Parathyroid adenoma (tissue), 2 donors: Measurements from ENCODE around the gene DDX1.

Source experiments
- H2AFZ ChIP-seq: fragments of 300-600 bp; sonication (generic); one replicate; pipeline ENCODE4 v1.7.0; 2017; ENCODE audit warnings: antibody characterized with exemption, mild to moderate bottlenecking
- H3K27ac ChIP-seq: fragments of 300-600 bp; sonication (generic); one replicate; pipeline ENCODE4 v1.7.0; 2017
- H3K27me3 ChIP-seq: fragments of 300-600 bp; sonication (generic); one replicate; pipeline ENCODE4 v1.7.0; 2017; ENCODE audit warnings: low read length; ENCODE audit not compliant: control insufficient read depth, insufficient read depth
- H3K36me3 ChIP-seq: fragments of 300-600 bp; sonication (generic); one replicate; pipeline ENCODE4 v1.7.0; 2017; ENCODE audit warnings: low read length; ENCODE audit not compliant: control insufficient read depth, insufficient read depth
- H3K4me1 ChIP-seq: fragments of 300-600 bp; sonication (generic); one replicate; pipeline ENCODE4 v1.7.0; 2017; ENCODE audit warnings: control low read depth
- H3K4me2 ChIP-seq: fragments of 300-600 bp; sonication (generic); one replicate; pipeline ENCODE4 v1.7.0; 2017; ENCODE audit warnings: low read length
- H3K4me3 ChIP-seq: fragments of 300-600 bp; sonication (generic); one replicate; pipeline ENCODE4 v1.7.0; 2017; ENCODE audit warnings: low read depth, low read length
- H3K79me2 ChIP-seq: fragments of 300-600 bp; sonication (generic); one replicate; pipeline ENCODE4 v1.7.0; 2017; ENCODE audit warnings: control low read depth
- H3K9ac ChIP-seq: fragments of 300-600 bp; sonication (generic); one replicate; pipeline ENCODE4 v1.7.0; 2017; ENCODE audit warnings: mild to moderate bottlenecking
- H3K9me3 ChIP-seq: fragments of 300-600 bp; sonication (generic); one replicate; pipeline ENCODE4 v1.7.0; 2017; ENCODE audit warnings: low read length; ENCODE audit not compliant: control insufficient read depth
- TF ChIP-seq, protein P1 (sequence below): fragments of 300-600 bp; sonication (generic); IDR thresholded peaks from one replicate; pipeline ENCODE4 v1.7.0; 2017; ENCODE audit warnings: antibody characterized with exemption, mild to moderate bottlenecking
- donor health status: primary hyperparathyroidism.

The DDX1 gene

DNA sequence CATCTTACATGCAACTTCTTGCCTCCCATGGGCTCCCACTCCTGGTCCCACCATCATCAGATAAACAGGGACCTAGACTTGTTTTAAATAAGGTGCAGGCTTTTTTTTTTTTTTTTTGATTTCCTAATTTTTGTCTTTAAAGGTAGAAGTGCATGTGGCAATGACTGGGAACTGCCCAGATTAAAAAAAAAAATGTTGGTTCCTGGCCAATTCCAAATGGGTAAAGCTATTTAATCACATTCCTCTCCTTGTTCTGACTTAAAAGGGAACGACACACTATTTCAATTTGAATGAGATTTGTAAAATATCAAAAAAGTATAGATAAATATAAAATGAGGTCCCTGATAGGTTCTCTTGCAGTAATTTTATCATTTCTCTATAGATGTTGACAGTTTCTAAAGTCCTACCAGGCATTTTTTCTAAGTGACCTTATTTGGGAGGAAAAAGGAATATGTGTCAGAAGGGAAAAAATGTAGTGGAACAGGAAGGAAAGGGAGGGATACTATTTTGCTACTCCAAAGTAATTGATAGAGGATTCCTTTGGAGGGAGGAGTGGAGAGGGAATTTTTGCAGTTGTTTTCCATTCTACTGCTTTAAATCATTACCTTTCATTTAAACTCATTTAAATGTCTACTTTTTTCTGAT lies 43.3 kb downstream of the DDX1 start:
- H3K4me2 ChIP-seq = no peak overlapping the region
- H3K4me3 ChIP-seq = no peak overlapping the region
- TF ChIP-seq, protein P1, sequence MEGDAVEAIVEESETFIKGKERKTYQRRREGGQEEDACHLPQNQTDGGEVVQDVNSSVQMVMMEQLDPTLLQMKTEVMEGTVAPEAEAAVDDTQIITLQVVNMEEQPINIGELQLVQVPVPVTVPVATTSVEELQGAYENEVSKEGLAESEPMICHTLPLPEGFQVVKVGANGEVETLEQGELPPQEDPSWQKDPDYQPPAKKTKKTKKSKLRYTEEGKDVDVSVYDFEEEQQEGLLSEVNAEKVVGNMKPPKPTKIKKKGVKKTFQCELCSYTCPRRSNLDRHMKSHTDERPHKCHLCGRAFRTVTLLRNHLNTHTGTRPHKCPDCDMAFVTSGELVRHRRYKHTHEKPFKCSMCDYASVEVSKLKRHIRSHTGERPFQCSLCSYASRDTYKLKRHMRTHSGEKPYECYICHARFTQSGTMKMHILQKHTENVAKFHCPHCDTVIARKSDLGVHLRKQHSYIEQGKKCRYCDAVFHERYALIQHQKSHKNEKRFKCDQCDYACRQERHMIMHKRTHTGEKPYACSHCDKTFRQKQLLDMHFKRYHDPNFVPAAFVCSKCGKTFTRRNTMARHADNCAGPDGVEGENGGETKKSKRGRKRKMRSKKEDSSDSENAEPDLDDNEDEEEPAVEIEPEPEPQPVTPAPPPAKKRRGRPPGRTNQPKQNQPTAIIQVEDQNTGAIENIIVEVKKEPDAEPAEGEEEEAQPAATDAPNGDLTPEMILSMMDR = no peak
- H3K36me3 ChIP-seq = no peaks in the 10 kb centered on the region
- H3K79me2 ChIP-seq = no peaks in the 10 kb centered on the region
- H3K9me3 ChIP-seq = no peaks in the 10 kb centered on the region
- no peak overlapping the region for H3K27ac ChIP-seq
- no peak overlapping the region for H2AFZ ChIP-seq
- H3K27me3 ChIP-seq = no peaks in the 10 kb centered on the region
- H3K9ac ChIP-seq = no peak overlapping the region
- no peaks in the 10 kb centered on the region for H3K4me1 ChIP-seq

DNA sequence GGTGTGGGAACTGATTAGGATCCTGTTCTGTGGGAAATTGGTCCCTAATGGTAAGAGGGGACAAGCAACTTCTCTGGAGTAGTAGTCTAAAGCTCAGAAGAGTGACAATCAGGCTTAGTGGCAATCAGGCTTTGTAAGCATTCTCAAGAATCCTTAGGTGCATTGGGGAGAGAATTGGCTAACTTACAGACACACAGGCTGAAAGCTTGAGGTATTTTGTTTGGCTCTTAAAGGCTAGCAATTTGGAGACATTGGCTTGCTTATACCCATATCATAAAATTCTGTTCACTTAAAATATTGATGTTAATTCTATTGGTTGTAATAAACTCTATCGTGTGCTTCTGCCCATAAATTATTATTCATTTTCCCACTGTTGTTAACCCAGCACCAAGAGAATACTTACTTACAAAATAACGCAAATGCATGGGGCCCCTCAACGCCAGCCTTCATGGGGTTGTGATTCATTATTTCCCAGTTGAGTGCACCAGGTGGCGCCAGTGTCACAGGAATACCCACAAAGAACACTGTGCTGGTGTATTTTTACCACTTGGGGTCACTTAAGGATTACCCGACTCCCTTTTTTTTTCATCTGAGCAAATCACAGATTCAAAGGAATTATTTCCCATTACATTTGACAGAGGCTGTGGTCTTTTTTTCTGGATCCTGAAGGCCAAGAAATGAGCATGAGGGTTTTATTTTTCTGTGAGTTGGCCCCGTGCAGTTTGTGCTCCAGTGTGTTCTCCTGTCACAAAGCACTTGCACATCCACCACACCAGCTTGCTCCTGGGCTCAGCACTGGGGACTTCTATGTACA lies 45.5 kb downstream of the DDX1 start:
- Histone ChIP-seq H3K9ac (no peak overlapping the region), H3K79me2 (no peaks in the 10 kb centered on the region), H3K27me3 (no peaks in the 10 kb centered on the region), H3K9me3 (no peaks in the 10 kb centered on the region), H2AFZ (no peak overlapping the region), H3K4me2 (no peak overlapping the region), H3K4me3 (no peak overlapping the region), H3K4me1 (no peaks in the 10 kb centered on the region), H3K36me3 (no peaks in the 10 kb centered on the region), H3K27ac (no peak overlapping the region)
- TF ChIP-seq, protein P1 = peak; percentile 87

DNA sequence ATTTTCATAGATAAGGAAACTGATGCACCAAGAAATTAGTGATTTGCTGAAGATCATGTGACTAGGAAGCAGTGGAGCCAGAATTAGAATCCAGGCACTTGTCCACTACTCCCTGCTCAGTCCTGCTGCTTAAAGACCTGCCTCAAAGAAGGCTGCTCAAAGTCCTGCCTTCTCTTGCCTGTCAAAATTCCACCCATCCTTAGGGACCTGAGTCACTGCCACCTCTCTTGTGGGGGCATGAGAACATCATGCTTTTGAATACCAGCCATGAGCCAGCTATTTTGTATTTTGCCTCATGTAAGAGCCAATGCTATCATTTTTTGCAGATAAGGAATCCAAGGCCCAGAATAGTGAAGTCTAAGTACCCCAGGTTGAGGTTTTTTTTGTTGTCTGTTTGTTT lies 47.1 kb downstream of the DDX1 start:
- Histone ChIP-seq H3K36me3 (no peaks in the 10 kb centered on the region), H3K9me3 (no peaks in the 10 kb centered on the region), H3K27me3 (no peaks in the 10 kb centered on the region), H3K4me2 (no peak overlapping the region), H3K9ac (no peak overlapping the region), H2AFZ (no peak overlapping the region), H3K4me3 (no peak overlapping the region), H3K27ac (no peak overlapping the region), H3K4me1 (no peaks in the 10 kb centered on the region), H3K79me2 (no peaks in the 10 kb centered on the region)
- TF ChIP-seq, protein P1 = no peak

DNA sequence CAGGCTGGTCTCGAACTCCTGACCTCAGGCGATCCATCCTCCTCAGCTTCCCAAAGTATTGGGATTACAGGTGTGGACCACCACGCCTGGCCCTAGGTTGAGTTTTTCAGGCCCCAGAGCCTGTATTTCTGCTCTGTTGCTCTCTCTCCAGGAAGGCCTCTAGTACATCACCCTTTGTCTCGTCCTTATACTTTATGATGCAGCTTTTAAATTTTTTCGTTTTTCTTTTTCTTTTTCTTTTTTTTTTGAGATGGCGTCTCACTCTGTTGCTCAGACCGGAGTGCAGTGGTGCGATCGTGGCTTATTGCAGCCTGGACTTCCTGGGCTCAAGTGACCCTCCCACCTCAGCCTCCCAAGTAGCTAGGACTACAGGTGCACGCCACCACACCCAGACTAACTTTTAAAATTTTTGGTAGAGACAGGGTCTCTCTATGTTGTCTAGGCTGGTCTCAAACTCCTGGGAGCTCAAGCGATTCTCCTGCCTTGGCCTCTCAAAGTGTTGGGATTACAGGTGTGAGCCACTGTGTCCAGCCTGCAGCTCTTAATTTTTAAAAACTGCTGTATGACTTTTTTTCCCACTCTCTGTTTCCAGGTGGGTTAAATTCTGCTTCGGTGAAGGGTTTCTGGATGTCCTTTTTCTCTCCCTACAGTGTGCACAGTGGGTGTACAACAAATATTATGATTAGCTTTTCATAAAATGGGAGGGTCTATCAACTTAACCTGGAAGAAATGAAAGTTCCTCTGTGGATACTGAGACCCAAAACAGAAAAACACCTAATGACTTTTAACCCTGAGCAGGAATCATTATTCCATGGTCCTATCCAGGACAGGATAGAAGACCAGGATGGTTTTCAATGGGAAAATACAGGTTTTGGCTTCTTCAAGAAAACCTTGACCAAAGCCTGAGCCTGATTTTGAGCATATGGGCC lies 47.9 kb downstream of the DDX1 start:
- TF ChIP-seq, protein P1 = no peak
- H3K36me3 ChIP-seq = no peaks in the 10 kb centered on the region
- no peak overlapping the region for H3K4me2 ChIP-seq
- no peak overlapping the region for H3K27ac ChIP-seq
- H3K4me1 ChIP-seq = no peaks in the 10 kb centered on the region
- no peak overlapping the region for H3K4me3 ChIP-seq
- H3K9me3 ChIP-seq = no peaks in the 10 kb centered on the region
- H3K27me3 ChIP-seq = no peaks in the 10 kb centered on the region
- no peaks in the 10 kb centered on the region for H3K79me2 ChIP-seq
- no peak overlapping the region for H2AFZ ChIP-seq
- no peak overlapping the region for H3K9ac ChIP-seq
